Parathyroid adenoma (tissue), 2 donors: ENCODE measurements around the gene LAPTM5.

Source experiments
- H2AFZ ChIP-seq: fragments of 300-600 bp; sonication (generic); one replicate; pipeline ENCODE4 v1.7.0; 2017; ENCODE audit warnings: antibody characterized with exemption, mild to moderate bottlenecking
- H3K27ac ChIP-seq: fragments of 300-600 bp; sonication (generic); one replicate; pipeline ENCODE4 v1.7.0; 2017
- H3K27me3 ChIP-seq: fragments of 300-600 bp; sonication (generic); one replicate; pipeline ENCODE4 v1.7.0; 2017; ENCODE audit warnings: low read length; ENCODE audit not compliant: control insufficient read depth, insufficient read depth
- H3K36me3 ChIP-seq: fragments of 300-600 bp; sonication (generic); one replicate; pipeline ENCODE4 v1.7.0; 2017; ENCODE audit warnings: low read length; ENCODE audit not compliant: control insufficient read depth, insufficient read depth
- H3K4me1 ChIP-seq: fragments of 300-600 bp; sonication (generic); one replicate; pipeline ENCODE4 v1.7.0; 2017; ENCODE audit warnings: control low read depth
- H3K4me2 ChIP-seq: fragments of 300-600 bp; sonication (generic); one replicate; pipeline ENCODE4 v1.7.0; 2017; ENCODE audit warnings: low read length
- H3K4me3 ChIP-seq: fragments of 300-600 bp; sonication (generic); one replicate; pipeline ENCODE4 v1.7.0; 2017; ENCODE audit warnings: low read depth, low read length
- H3K79me2 ChIP-seq: fragments of 300-600 bp; sonication (generic); one replicate; pipeline ENCODE4 v1.7.0; 2017; ENCODE audit warnings: control low read depth
- H3K9ac ChIP-seq: fragments of 300-600 bp; sonication (generic); one replicate; pipeline ENCODE4 v1.7.0; 2017; ENCODE audit warnings: mild to moderate bottlenecking
- H3K9me3 ChIP-seq: fragments of 300-600 bp; sonication (generic); one replicate; pipeline ENCODE4 v1.7.0; 2017; ENCODE audit warnings: low read length; ENCODE audit not compliant: control insufficient read depth
- TF ChIP-seq, protein P1 (sequence below): fragments of 300-600 bp; sonication (generic); IDR thresholded peaks from one replicate; pipeline ENCODE4 v1.7.0; 2017; ENCODE audit warnings: antibody characterized with exemption, mild to moderate bottlenecking
- donor health status: primary hyperparathyroidism.

LAPTM5 gene

GRCh38 chr1:30704765-30705509, 52.6 kb downstream of the LAPTM5 start:
- no peak overlapping the region for H3K9ac ChIP-seq
- H3K9me3 ChIP-seq, result no peaks in the 10 kb centered on the region
- no peak overlapping the region for H3K4me2 ChIP-seq
- no peak overlapping the region for H2AFZ ChIP-seq
- no peaks in the 10 kb centered on the region for H3K4me1 ChIP-seq
- H3K27me3 ChIP-seq, result no peaks in the 10 kb centered on the region
- H3K4me3 ChIP-seq, result no peak overlapping the region
- no peak overlapping the region for H3K27ac ChIP-seq
- TF ChIP-seq, protein P1, sequence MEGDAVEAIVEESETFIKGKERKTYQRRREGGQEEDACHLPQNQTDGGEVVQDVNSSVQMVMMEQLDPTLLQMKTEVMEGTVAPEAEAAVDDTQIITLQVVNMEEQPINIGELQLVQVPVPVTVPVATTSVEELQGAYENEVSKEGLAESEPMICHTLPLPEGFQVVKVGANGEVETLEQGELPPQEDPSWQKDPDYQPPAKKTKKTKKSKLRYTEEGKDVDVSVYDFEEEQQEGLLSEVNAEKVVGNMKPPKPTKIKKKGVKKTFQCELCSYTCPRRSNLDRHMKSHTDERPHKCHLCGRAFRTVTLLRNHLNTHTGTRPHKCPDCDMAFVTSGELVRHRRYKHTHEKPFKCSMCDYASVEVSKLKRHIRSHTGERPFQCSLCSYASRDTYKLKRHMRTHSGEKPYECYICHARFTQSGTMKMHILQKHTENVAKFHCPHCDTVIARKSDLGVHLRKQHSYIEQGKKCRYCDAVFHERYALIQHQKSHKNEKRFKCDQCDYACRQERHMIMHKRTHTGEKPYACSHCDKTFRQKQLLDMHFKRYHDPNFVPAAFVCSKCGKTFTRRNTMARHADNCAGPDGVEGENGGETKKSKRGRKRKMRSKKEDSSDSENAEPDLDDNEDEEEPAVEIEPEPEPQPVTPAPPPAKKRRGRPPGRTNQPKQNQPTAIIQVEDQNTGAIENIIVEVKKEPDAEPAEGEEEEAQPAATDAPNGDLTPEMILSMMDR, result no peak
- no peaks in the 10 kb centered on the region for H3K36me3 ChIP-seq
- no peaks in the 10 kb centered on the region for H3K79me2 ChIP-seq

GRCh38 chr1:30704271-30704670, 53.3 kb downstream of the LAPTM5 start:
- TF ChIP-seq, protein P1, result no peak
- Histone ChIP-seq H3K79me2 (no peaks in the 10 kb centered on the region), H2AFZ (no peak overlapping the region), H3K27ac (no peak overlapping the region), H3K4me1 (no peaks in the 10 kb centered on the region), H3K4me3 (no peak overlapping the region), H3K9me3 (no peaks in the 10 kb centered on the region), H3K9ac (no peak overlapping the region), H3K4me2 (no peak overlapping the region), H3K27me3 (no peaks in the 10 kb centered on the region), H3K36me3 (no peaks in the 10 kb centered on the region)

DNA sequence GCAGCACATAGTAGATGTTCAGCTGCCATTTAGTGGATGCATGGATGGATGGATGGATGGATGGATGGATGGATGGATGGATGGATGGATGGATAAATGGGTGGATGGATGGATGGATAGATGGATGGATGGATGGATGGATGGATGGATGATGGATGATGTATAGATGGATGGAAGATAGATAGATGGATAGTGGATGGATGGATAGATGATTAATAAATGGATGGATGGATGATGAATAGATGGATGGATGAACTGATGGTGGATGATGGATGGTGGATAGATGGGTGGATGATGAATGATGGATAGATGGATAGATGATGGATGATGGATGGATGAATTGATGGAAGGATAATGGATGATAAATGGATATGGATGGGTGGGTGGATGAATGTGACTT, 54.8 kb downstream of the LAPTM5 start:
- no peak overlapping the region for H2AFZ ChIP-seq
- no peaks in the 10 kb centered on the region for H3K27me3 ChIP-seq
- no peaks in the 10 kb centered on the region for H3K4me1 ChIP-seq
- H3K27ac ChIP-seq, result no peak overlapping the region
- no peaks in the 10 kb centered on the region for H3K9me3 ChIP-seq
- H3K9ac ChIP-seq, result no peak overlapping the region
- no peaks in the 10 kb centered on the region for H3K36me3 ChIP-seq
- no peaks in the 10 kb centered on the region for H3K79me2 ChIP-seq
- TF ChIP-seq, protein P1, result no peak
- H3K4me2 ChIP-seq, result no peak overlapping the region
- no peak overlapping the region for H3K4me3 ChIP-seq

DNA sequence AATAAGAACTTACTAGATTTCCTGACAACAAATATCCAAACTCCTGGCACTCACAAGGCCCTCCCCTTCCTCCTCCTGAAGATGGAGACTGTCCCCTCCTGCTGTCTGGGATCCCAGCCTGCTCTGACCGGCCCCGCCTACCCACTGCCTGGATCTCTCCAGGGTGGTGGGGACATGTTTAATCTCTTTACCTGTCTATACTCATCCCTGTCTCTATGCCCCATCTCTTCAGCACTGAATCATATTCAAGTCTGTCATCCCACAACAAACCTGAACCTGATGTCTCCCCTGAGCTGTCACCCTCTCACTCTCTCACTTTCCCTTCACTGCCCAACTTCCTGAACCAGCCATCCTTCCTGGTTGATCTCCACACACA, 56.3 kb downstream of the LAPTM5 start:
- Histone ChIP-seq H3K4me3 (no peak overlapping the region), H3K4me1 (no peaks in the 10 kb centered on the region), H3K9me3 (no peaks in the 10 kb centered on the region), H3K79me2 (no peaks in the 10 kb centered on the region), H3K27me3 (no peaks in the 10 kb centered on the region), H3K27ac (no peak overlapping the region), H3K36me3 (no peaks in the 10 kb centered on the region), H3K9ac (no peak overlapping the region), H3K4me2 (no peak overlapping the region), H2AFZ (no peak overlapping the region)
- TF ChIP-seq, protein P1, result no peak
